Kidney (tissue), 14 donors: ENCODE measurements around the gene RGS12. TPM values are rescaled to one million over a fixed set of nuclear protein-coding genes. Genes with fewer than 3 reads are reported as not detected.

Experiments used
- DNase-seq, 5 donors: peaks; one replicate each; pipeline ENCODE4 v3.0.0-alpha.2; 2013 to 2020
- FAIRE-seq: peaks from 2 replicates; lab custom pipeline; 2012; peaks lifted over from hg19 to GRCh38; lab: Jason Lieb, UNC
- H3K27ac ChIP-seq, 2 donors: one replicate each; pipeline ENCODE4 v1.7.0; 2013; ENCODE audit warnings: low read depth in 2 of 2, low read length in 2 of 2, inconsistent platforms in 1 of 2
- H3K27me3 ChIP-seq: one replicate; pipeline ENCODE4 v1.7.1; 2013; ENCODE audit warnings: low read length, inconsistent platforms; ENCODE audit not compliant: control insufficient read depth, insufficient read depth
- H3K36me3 ChIP-seq, 3 donors: one replicate each; pipeline versions ENCODE4 v1.7.0 to v1.7.1; 2013; ENCODE audit warnings: low read length in 3 of 3, control low read depth in 1 of 3, inconsistent platforms in 1 of 3; ENCODE audit not compliant: insufficient read depth in 3 of 3, control insufficient read depth in 2 of 3
- H3K4me1 ChIP-seq, 3 donors: one replicate each; pipeline versions ENCODE4 v1.7.0 to v1.7.1; 2013; ENCODE audit warnings: low read length in 3 of 3, inconsistent platforms in 1 of 3, low read depth in 1 of 3; ENCODE audit not compliant: control insufficient read depth in 2 of 3, insufficient read depth in 2 of 3
- H3K4me3 ChIP-seq, 3 donors: one replicate each; pipeline versions ENCODE4 v1.7.0 to v1.8.1; 2013; ENCODE audit warnings: low read length in 3 of 3, control low read depth in 1 of 3, inconsistent platforms in 1 of 3
- H3K9ac ChIP-seq, 3 donors: one replicate each; pipeline versions ENCODE4 v1.7.0 to v1.7.1; 2013; ENCODE audit warnings: low read length in 3 of 3, control low read depth in 1 of 3, inconsistent platforms in 1 of 3
- H3K9me3 ChIP-seq, 3 donors: one replicate each; pipeline versions ENCODE4 v1.7.0 to v1.7.1; 2013; ENCODE audit warnings: low read length in 3 of 3, control low read depth in 1 of 3, inconsistent platforms in 1 of 3; ENCODE audit not compliant: control insufficient read depth in 2 of 3, insufficient read depth in 1 of 3
- CTCF ChIP-seq: IDR thresholded peaks from 3 replicates; pipeline ENCODE4 v1.5.1; 2012; ENCODE audit warnings: mild to moderate bottlenecking, moderate library complexity, borderline replicate concordance; ENCODE audit not compliant: insufficient read depth; ENCODE audit errors: extremely low read depth
- intact Hi-C: fragments of 100-400 bp; cut with DNase I; formaldehyde crosslinking; loops from one replicate; pipeline ENCODE4 v1.11.1; 2022
- polyA plus RNA-seq: library from polyadenylated mRNA; stranded (reverse); fragments of 350-450 nt; fragmentation: Illumina TruSeq; extraction: RNeasy Lipid Tissue Mini Kit (QIAGEN cat#74804); gene quantifications from one replicate; pipeline ENCODE4 v1.2.3, GENCODE V29; 2014; ENCODE audit warnings: low read depth, low replicate concordance; ENCODE audit not compliant: insufficient read depth
- total RNA-seq: library from RNA; stranded (reverse); fragmentation: NEBNext Ultra II Directional; extraction: Animal tissue kit (Norgen Biotek cat#: 25700); gene quantifications from one replicate; pipeline ENCODE4 v1.2.1, GENCODE V29; 2021
- donor health status: control.
- donor health status: control.
- donor health status: control.
- donor health status: control.
- donor health status: control.
- donor health status: DM: yes; HTN: yes; CAD: no.
- donor health status: Normal renal cell carcinoma (clear cell type).

Gene RGS12
- total and polyA plus RNA-seq, 2 donors from 2014 or later = 18.0 to 35.5 TPM

- no peak for DNase-seq
- intact Hi-C loops = no loop called here
- Histone ChIP-seq H3K9ac (no peak overlapping the region), H3K27ac (no peak overlapping the region), H3K36me3 (peaks cover 0 to 4% (median 2%) of the 10 kb centered on the region in 3 donors), H3K9me3 (no peaks in the 10 kb centered on the region), H3K4me1 (no peaks in the 10 kb centered on the region), H3K4me3 (no peak overlapping the region), H3K27me3 (no peaks in the 10 kb centered on the region)
- FAIRE-seq = no peak
- no peak for TF ChIP-seq CTCF
These were observed 19.5 kb downstream of the RGS12 start for GRCh38 chr4:3312362-3312761.

- DNase-seq = peak in 1 of 5 donors; percentile 23
- no peaks in the 10 kb centered on the region for H3K27me3 ChIP-seq
- H3K27ac ChIP-seq = no peak overlapping the region
- FAIRE-seq = no peak
- peaks cover 0 to 5% (median 2%) of the 10 kb centered on the region in 3 donors for H3K36me3 ChIP-seq
- no peak overlapping the region for H3K9ac ChIP-seq
- no peaks in the 10 kb centered on the region for H3K4me1 ChIP-seq
- TF ChIP-seq CTCF = no peak
- H3K4me3 ChIP-seq = no peak overlapping the region
- intact Hi-C loops = no loop called here
- no peaks in the 10 kb centered on the region for H3K9me3 ChIP-seq
These were observed 20.3 kb downstream of the RGS12 start for GRCh38 chr4:3313139-3313538.

- H3K9ac ChIP-seq = no peak overlapping the region
- no peak overlapping the region for H3K27ac ChIP-seq
- no peaks in the 10 kb centered on the region for H3K27me3 ChIP-seq
- no peak overlapping the region for H3K4me3 ChIP-seq
- peaks cover 0 to 2% (median 0%) of the 10 kb centered on the region in 3 donors for H3K4me1 ChIP-seq
- FAIRE-seq (peak; percentile 80), DNase-seq (peak in 2 of 5 donors; percentile 27 to 45)
- intact Hi-C loops = no loop called here
- no peaks in the 10 kb centered on the region for H3K9me3 ChIP-seq
- peaks cover 0 to 8% (median 2%) of the 10 kb centered on the region in 3 donors for H3K36me3 ChIP-seq
- TF ChIP-seq CTCF = no peak
These were observed 20.9 kb downstream of the RGS12 start for GRCh38 chr4:3313556-3314228.
